Activated effector memory CD4-positive, alpha-beta T cell treated with Interleukin-2 at 50 U/mL for 16 hours (primary cell): Measurements from ENCODE around the gene GSE1.

Source experiments
- DNase-seq: peaks from one replicate; pipeline ENCODE4 v3.0.0-alpha.2; 2020

The GSE1 gene

GRCh38 chr16:85612801-85613603 is at the start of gene GSE1:
Gene GSE1, plus strand, starts transcription at chr16:85613322. Its CDS starts 70 bp downstream, at chr16:85613392.
- peak; percentile 56 for DNase-seq

- no peak for DNase-seq
These were observed 49.4 kb upstream of the GSE1 start for GRCh38 chr16:85563515-85564276.

- no peak for DNase-seq
These were observed 48.7 kb upstream of the GSE1 start for GRCh38 chr16:85564277-85565051.

- no peak for DNase-seq
These were observed 47.8 kb upstream of the GSE1 start for GRCh38 chr16:85565340-85565739.

- no peak for DNase-seq
These were observed 47.2 kb upstream of the GSE1 start for GRCh38 chr16:85565801-85566526.

- DNase-seq: no peak
These were observed 46.5 kb upstream of the GSE1 start for GRCh38 chr16:85566561-85567100.

GRCh38 chr16:85567101-85567866 is 45.8 kb upstream of the GSE1 start:
- DNase-seq: no peak

- no peak for DNase-seq
These were observed 45.2 kb upstream of the GSE1 start for GRCh38 chr16:85567935-85568334.

GRCh38 chr16:85568519-85568918 is 44.6 kb upstream of the GSE1 start:
- DNase-seq: no peak

- DNase-seq: no peak
These were observed 44.0 kb upstream of the GSE1 start for GRCh38 chr16:85569039-85569614.

- peak; percentile 22 for DNase-seq
These were observed 43.4 kb upstream of the GSE1 start for GRCh38 chr16:85569615-85570212.

- no peak for DNase-seq
These were observed 42.8 kb upstream of the GSE1 start for GRCh38 chr16:85570213-85570734.

- DNase-seq: no peak
These were observed 42.2 kb upstream of the GSE1 start for GRCh38 chr16:85570735-85571562.

GRCh38 chr16:85571563-85571812 is 41.6 kb upstream of the GSE1 start:
- no peak for DNase-seq

- no peak for DNase-seq
These were observed 41.1 kb upstream of the GSE1 start for GRCh38 chr16:85571813-85572619.

GRCh38 chr16:85573045-85573695 is 40.0 kb upstream of the GSE1 start:
- DNase-seq: no peak

- no peak for DNase-seq
These were observed 39.2 kb upstream of the GSE1 start for GRCh38 chr16:85573696-85574641.
